Measurements from ENCODE around the gene DYNC1LI1. TPM values are rescaled to one million over a fixed set of nuclear protein-coding genes. Genes with fewer than 3 reads are reported as not detected.

The DYNC1LI1 gene
- total and polyA plus RNA-seq, 9 of the 15 experiments (the other 6 are each of a cell fraction or from before 2014, with no cell fraction given), result 21.0 to 85.4 (median 61.3) TPM

GRCh38 chr3:32592696-32593353 lies 22.2 kb upstream of the DYNC1LI1 start:
- POLR2A ChIA-PET, result interaction anchor here (1.5 kb wide), 1 partner anchor 8 kb away, joined by 7 read pairs; no protein-coding TSS in a partner anchor
- H3K4me1 ChIP-seq (replicated peaks in 1 of 2; ENCODE audit: control insufficient read depth in 2 of 2, insufficient read depth in 2 of 2, low read length in 2 of 2), result peaks cover 13 to 16% of the 10 kb centered on the region in 2 experiments; a peak in 4 of 5 replicates
- WGBS (ENCODE audit: insufficient coverage, low coverage, missing lambda C conversion rate), result 13% methylated on average over 28 of the region's 28 CpGs
- no TSS peak for BruUV-seq (replicated peaks)
- no peaks in the 10 kb centered on the region for H3K9me3 ChIP-seq (replicated peaks; ENCODE audit: control insufficient read depth, insufficient read depth, low read depth, low read length)
- H3K27me3 ChIP-seq (ENCODE audit: control insufficient read depth in 2 of 2, insufficient read depth in 2 of 2, low read length in 2 of 2), result peaks cover 32 to 43% of the 10 kb centered on the region in 2 experiments
- no peaks in the 10 kb centered on the region for H3K36me3 ChIP-seq (ENCODE audit: control insufficient read depth, insufficient read depth, low read length)
- H3K4me3 ChIP-seq, result no peak overlapping the region
- FAIRE-seq (no peak), DNase-seq (ENCODE audit: extremely low read depth in 1 of 4, low spot score in 3 of 4) (no peak), ATAC-seq (peak; percentile 19; the same call in 1 of the 3 replicates)
- no peaks in the 10 kb centered on the region for H4K20me1 ChIP-seq (replicated peaks; ENCODE audit: control insufficient read depth, insufficient read depth, low read length)
- no peak overlapping the region for H3K4me2 ChIP-seq (ENCODE audit: insufficient read depth, low read length)
- no peak overlapping the region for H3K9ac ChIP-seq (ENCODE audit: insufficient read depth in 1 of 2, low read depth in 2 of 2, low read length in 2 of 2)
- intact Hi-C loops (cut with micrococcal nuclease) (no loop called here), in situ Hi-C loops (cut with MboI) (no loop called here)
- CTCF ChIA-PET (ENCODE audit: low intra/inter-chr PET ratio), result no interaction called here
- H3K79me2 ChIP-seq (ENCODE audit: control insufficient read depth, insufficient read depth, low read length), result no peaks in the 10 kb centered on the region
- no peak overlapping the region for H2AFZ ChIP-seq (ENCODE audit: low read depth, low read length)
- H3K9me1 ChIP-seq (ENCODE audit: control insufficient read depth, insufficient read depth, low read length), result no peaks in the 10 kb centered on the region
- no peak overlapping the region for H3K27ac ChIP-seq (ENCODE audit: extremely low read depth, low read depth, low read length)
- peak; percentile 58 for TF ChIP-seq RNF2 (IDR thresholded peaks at IDR 0.05)
- TF ChIP-seq PML (IDR thresholded peaks at IDR 0.05; ENCODE audit: low read length), result no peak
- no peak for TF ChIP-seq SMAD1 (IDR thresholded peaks at IDR 0.05; ENCODE audit: low read depth, low read length, partially characterized antibody)
- TF ChIP-seq SOX6 (IDR thresholded peaks at IDR 0.05), result no peak
- no peak for TF ChIP-seq GABPB2 (CRISPR knock-in tag; conservative IDR thresholded peaks at IDR 0.05)
- 0 out of 2 replicates have a peak, but pooled peaks have one; percentile 74 for TF ChIP-seq EZH2 (IDR thresholded peaks at IDR 0.05; ENCODE audit: borderline replicate concordance, low read depth, low read length)
- TF ChIP-seq MYBL2 (IDR thresholded peaks at IDR 0.05; ENCODE audit: low read depth), result no peak
- TF ChIP-seq MYBL2 (CRISPR knock-in tag; IDR thresholded peaks at IDR 0.05; ENCODE audit: borderline replicate concordance), result no peak
- no peak for TF ChIP-seq ZBED1 (IDR thresholded peaks at IDR 0.05)
- TF ChIP-seq ZBTB17 (CRISPR knock-in tag; IDR thresholded peaks at IDR 0.05), result no peak
- TF ChIP-seq ZFP36 (IDR thresholded peaks at IDR 0.05; ENCODE audit: low read depth, low read length, partially characterized antibody), result peak; percentile 24
- TF ChIP-seq CBX2 (IDR thresholded peaks at IDR 0.05; ENCODE audit: insufficient read depth, low read length, poor library complexity, severe bottlenecking), result no peak
- TF ChIP-seq MIER1 (IDR thresholded peaks at IDR 0.05; ENCODE audit: low read depth), result no peak

Measured in K562 (cell line).